Osteoblast (primary cell): ENCODE measurements around the gene ERBB4. TPM values are rescaled to one million over a fixed set of nuclear protein-coding genes. Genes with fewer than 3 reads are reported as not detected.

Experiments used
- DNase-seq: peaks from one replicate; pipeline ENCODE4 v3.0.0; 2011; ENCODE audit warnings: low spot score, mixed read lengths; ENCODE audit not compliant: insufficient read length; ENCODE audit errors: missing footprints
- H2AFZ ChIP-seq: 2 replicates; pipeline ENCODE4 v1.6.0; 2011; ENCODE audit warnings: mild to moderate bottlenecking, low read length
- H3K27ac ChIP-seq: 2 replicates; pipeline ENCODE4 v1.5.1; 2011; ENCODE audit warnings: mild to moderate bottlenecking, low read depth, low read length, moderate library complexity
- H3K27me3 ChIP-seq: 2 replicates; pipeline ENCODE4 v1.6.0; 2012; ENCODE audit warnings: mild to moderate bottlenecking, control low read depth, inconsistent platforms, low read length, moderate library complexity; ENCODE audit not compliant: insufficient read depth
- H3K36me3 ChIP-seq: 2 replicates; pipeline ENCODE4 v1.5.1; 2011; ENCODE audit warnings: mild to moderate bottlenecking, low read length, control low read depth, moderate library complexity; ENCODE audit not compliant: insufficient read depth
- H3K4me1 ChIP-seq: 2 replicates; pipeline ENCODE4 v1.5.1; 2011; ENCODE audit warnings: mild to moderate bottlenecking, low read length, control low read depth, moderate library complexity; ENCODE audit not compliant: insufficient read depth
- H3K4me2 ChIP-seq: 2 replicates; pipeline ENCODE4 v1.6.0; 2011; ENCODE audit warnings: mild to moderate bottlenecking, low read length; ENCODE audit not compliant: insufficient read depth
- H3K4me3 ChIP-seq: fragments of 200-600 bp; sonication (generic); 3 replicates; pipeline ENCODE4 v1.5.1; 2012; ENCODE audit warnings: mild to moderate bottlenecking, low read length, inconsistent platforms; ENCODE audit not compliant: insufficient read depth
- H3K79me2 ChIP-seq: 2 replicates; pipeline ENCODE4 v1.6.0; 2012; ENCODE audit warnings: mild to moderate bottlenecking, low read length, control low read depth, inconsistent platforms; ENCODE audit not compliant: insufficient read depth
- H3K9me3 ChIP-seq: 2 replicates; pipeline ENCODE4 v1.5.1; 2011; ENCODE audit warnings: low read depth, low read length, control low read depth
- H4K20me1 ChIP-seq: 2 replicates; pipeline ENCODE4 v1.6.0; 2012; ENCODE audit warnings: mild to moderate bottlenecking, low read length, control low read depth; ENCODE audit not compliant: insufficient read depth
- total RNA-seq: library from RNA; depleted of rRNA; stranded (reverse); fragments of >200 nt; gene quantifications from 2 replicates; pipeline ENCODE4 v1.2.3, GENCODE V29; 2012
- TF ChIP-seq, protein P1 (sequence below): IDR thresholded peaks from 2 replicates; pipeline ENCODE4 v1.5.1; 2011; ENCODE audit warnings: mild to moderate bottlenecking, low read depth, low read length, moderate library complexity; ENCODE audit errors: extremely low read depth

Gene ERBB4
- total RNA-seq, 1 donor: under 0.01 TPM

DNA sequence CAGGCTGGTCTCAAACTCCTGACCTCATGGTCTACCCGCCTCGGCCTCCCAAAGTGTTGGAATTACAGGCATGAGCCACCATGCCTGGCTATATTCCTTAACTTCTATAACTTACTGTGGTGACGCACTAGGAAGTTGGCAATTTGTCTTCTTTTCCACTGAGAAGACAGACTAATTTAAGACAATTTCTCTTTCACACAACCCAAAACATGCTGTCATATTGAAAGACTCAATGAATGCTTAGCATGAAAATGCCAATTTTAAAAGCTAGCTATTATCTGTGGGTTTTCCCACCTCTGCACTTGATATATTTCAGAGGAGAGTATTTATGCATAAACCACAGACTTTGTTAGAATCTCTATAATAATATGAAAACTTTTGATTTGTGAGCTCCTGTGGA lies 84.5 kb downstream of the ERBB4 start:
- Histone ChIP-seq H3K4me1 (no peaks in the 10 kb centered on the region), H3K27ac (no peak overlapping the region), H3K27me3 (no peaks in the 10 kb centered on the region), H2AFZ (no peak overlapping the region), H3K4me3 (no peak overlapping the region), H3K36me3 (no peaks in the 10 kb centered on the region), H3K9me3 (no peaks in the 10 kb centered on the region), H3K79me2 (no peaks in the 10 kb centered on the region), H3K4me2 (no peak overlapping the region), H4K20me1 (no peaks in the 10 kb centered on the region)
- TF ChIP-seq, protein P1, sequence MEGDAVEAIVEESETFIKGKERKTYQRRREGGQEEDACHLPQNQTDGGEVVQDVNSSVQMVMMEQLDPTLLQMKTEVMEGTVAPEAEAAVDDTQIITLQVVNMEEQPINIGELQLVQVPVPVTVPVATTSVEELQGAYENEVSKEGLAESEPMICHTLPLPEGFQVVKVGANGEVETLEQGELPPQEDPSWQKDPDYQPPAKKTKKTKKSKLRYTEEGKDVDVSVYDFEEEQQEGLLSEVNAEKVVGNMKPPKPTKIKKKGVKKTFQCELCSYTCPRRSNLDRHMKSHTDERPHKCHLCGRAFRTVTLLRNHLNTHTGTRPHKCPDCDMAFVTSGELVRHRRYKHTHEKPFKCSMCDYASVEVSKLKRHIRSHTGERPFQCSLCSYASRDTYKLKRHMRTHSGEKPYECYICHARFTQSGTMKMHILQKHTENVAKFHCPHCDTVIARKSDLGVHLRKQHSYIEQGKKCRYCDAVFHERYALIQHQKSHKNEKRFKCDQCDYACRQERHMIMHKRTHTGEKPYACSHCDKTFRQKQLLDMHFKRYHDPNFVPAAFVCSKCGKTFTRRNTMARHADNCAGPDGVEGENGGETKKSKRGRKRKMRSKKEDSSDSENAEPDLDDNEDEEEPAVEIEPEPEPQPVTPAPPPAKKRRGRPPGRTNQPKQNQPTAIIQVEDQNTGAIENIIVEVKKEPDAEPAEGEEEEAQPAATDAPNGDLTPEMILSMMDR: no peak
- DNase-seq: no peak

DNA sequence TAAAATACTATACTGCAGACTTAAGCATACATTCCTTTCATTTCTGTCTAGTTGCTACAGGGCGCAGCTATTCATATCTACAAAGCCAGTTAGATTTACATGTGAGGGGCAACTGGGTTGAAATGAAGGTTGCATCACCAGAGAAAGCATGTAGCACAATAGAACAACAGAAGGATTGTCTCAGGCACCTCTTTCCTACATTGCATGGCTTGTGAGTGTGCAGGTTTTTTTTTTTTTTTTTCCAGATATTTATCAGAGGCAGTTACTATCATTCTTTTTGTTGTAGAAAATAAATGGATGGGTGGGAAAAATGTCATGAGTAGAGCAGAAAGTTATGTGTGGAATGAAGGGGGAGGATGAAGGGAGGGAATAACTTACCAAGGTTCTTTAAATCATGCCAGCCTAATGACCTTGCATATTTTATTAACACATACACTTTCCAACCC lies 86.8 kb downstream of the ERBB4 start:
- Histone ChIP-seq H2AFZ (no peak overlapping the region), H3K79me2 (no peaks in the 10 kb centered on the region), H3K4me2 (peak overlapping the region; percentile 51), H4K20me1 (no peaks in the 10 kb centered on the region), H3K4me1 (no peaks in the 10 kb centered on the region), H3K27ac (no peak overlapping the region), H3K9me3 (no peaks in the 10 kb centered on the region), H3K27me3 (no peaks in the 10 kb centered on the region), H3K36me3 (no peaks in the 10 kb centered on the region), H3K4me3 (no peak overlapping the region)
- TF ChIP-seq, protein P1: no peak
- DNase-seq: no peak

DNA sequence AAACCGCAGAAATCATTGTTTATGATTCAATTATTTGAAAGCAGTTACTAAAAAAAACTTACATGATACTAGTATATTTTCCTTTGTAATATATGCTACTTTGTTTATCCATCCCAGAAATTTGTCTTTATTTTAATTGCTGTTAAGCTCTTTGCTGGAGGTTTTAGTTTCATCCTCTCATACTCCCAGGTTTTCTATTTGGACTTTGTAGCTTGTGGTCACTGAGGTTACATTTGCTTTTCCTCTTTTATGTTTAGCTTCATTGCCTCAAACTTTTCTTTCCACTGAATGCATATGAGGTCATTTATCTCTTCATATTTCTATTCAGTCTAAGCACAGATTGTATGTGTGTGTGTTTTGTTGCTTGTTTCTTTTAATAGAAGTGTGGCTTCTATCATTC lies 89.9 kb downstream of the ERBB4 start:
- Histone ChIP-seq H3K36me3 (no peaks in the 10 kb centered on the region), H3K4me2 (no peak overlapping the region), H3K9me3 (no peaks in the 10 kb centered on the region), H2AFZ (no peak overlapping the region), H3K79me2 (no peaks in the 10 kb centered on the region), H3K4me3 (no peak overlapping the region), H3K27ac (no peak overlapping the region), H3K27me3 (no peaks in the 10 kb centered on the region), H3K4me1 (no peaks in the 10 kb centered on the region), H4K20me1 (no peaks in the 10 kb centered on the region)
- TF ChIP-seq, protein P1: no peak
- no peak for DNase-seq

DNA sequence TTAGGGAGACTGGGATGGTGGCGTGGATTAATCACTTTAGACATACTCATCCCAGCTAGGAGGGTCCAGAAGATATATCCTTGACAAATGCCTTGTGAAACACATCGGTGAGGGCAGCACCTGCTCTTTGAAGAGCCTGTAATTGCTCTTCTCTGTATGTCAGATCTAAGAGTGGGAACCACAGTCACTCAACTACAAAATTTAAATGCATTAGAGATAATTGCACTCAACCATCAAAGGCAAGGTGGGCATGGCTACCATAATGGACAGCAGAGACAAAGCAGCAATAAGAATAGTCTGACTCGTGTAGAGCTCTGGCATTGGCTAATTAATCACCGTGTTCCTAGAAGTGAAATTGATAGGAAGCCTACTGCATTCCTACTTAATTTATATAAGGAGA lies 96.8 kb downstream of the ERBB4 start:
- no peak overlapping the region for H3K27ac ChIP-seq
- no peaks in the 10 kb centered on the region for H3K9me3 ChIP-seq
- TF ChIP-seq, protein P1: no peak
- H2AFZ ChIP-seq: no peak overlapping the region
- no peak for DNase-seq
- H3K27me3 ChIP-seq: no peaks in the 10 kb centered on the region
- no peak overlapping the region for H3K4me2 ChIP-seq
- no peaks in the 10 kb centered on the region for H3K36me3 ChIP-seq
- H3K4me1 ChIP-seq: no peaks in the 10 kb centered on the region
- no peaks in the 10 kb centered on the region for H3K79me2 ChIP-seq
- no peaks in the 10 kb centered on the region for H4K20me1 ChIP-seq
- H3K4me3 ChIP-seq: no peak overlapping the region
